Spleen (tissue), 7 donors: ENCODE data around the gene RERG.

ENCODE experiments used
- POLR2A ChIP-seq, 3 donors: fragments of 450-650 bp; IDR thresholded peaks; one replicate each; pipeline ENCODE4 v1.5.1; 2017; ENCODE audit warnings: antibody characterized with exemption in 3 of 3, mild to moderate bottlenecking in 1 of 3
- POLR2AphosphoS5 ChIP-seq, 3 donors: sonication (generic); formaldehyde crosslinking; IDR thresholded peaks; one replicate each; pipeline ENCODE4 v1.5.1; 2017; ENCODE audit warnings: antibody characterized with exemption in 3 of 3
- TF ChIP-seq, protein P1 (sequence below), 11 experiments: fragments of 200-600 bp in 7 of 11; fragments of 450-650 bp in 4 of 11; sonication (generic) in 4 of 11; IDR thresholded peaks in 8 of 11; conservative IDR thresholded peaks in 3 of 11; 1 replicate in 7 of 11; 2 replicates in 4 of 11; pipeline versions ENCODE4 v1.4.0 to v1.8.0; 2016 to 2021; ENCODE audit warnings: antibody characterized with exemption in 11 of 11, inconsistent platforms in 4 of 11, mild to moderate bottlenecking in 1 of 11
- donor health status: DM: no; HTN: no; CAD: no; lungs with moderate emphysema.
- donor health status: DM: no; HTN: no; CAD: no.
- donor health status: DM: no; HTN: no; CAD: no.

DNA sequence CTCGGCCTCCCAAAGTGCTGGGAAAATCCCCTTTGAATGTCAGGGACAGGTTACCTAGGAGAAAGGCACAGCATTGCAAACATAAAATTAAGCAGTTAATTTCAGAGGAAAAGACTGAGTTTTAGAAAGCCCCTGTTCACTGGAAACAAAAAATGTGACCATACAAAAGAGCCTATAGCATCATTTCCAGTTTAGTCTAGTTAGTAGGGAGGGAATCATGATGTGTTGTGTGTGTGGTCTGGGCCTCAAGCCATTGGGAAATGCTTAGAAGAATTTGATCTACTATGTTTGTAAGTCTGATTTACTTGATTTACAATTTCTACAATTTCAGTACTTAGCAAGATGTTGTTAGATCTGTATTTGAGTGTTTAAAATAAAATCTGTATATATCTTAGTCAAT, 47.1 kb upstream of the RERG start:
- TF ChIP-seq, protein P1, sequence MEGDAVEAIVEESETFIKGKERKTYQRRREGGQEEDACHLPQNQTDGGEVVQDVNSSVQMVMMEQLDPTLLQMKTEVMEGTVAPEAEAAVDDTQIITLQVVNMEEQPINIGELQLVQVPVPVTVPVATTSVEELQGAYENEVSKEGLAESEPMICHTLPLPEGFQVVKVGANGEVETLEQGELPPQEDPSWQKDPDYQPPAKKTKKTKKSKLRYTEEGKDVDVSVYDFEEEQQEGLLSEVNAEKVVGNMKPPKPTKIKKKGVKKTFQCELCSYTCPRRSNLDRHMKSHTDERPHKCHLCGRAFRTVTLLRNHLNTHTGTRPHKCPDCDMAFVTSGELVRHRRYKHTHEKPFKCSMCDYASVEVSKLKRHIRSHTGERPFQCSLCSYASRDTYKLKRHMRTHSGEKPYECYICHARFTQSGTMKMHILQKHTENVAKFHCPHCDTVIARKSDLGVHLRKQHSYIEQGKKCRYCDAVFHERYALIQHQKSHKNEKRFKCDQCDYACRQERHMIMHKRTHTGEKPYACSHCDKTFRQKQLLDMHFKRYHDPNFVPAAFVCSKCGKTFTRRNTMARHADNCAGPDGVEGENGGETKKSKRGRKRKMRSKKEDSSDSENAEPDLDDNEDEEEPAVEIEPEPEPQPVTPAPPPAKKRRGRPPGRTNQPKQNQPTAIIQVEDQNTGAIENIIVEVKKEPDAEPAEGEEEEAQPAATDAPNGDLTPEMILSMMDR (IDR thresholded peaks at IDR 0.05 in 8 of 11, conservative IDR thresholded peaks at IDR 0.05 in 3 of 11) = no peak
- no peak for TF ChIP-seq POLR2A (IDR thresholded peaks at IDR 0.05)
- TF ChIP-seq POLR2AphosphoS5 (IDR thresholded peaks at IDR 0.05) = no peak
